Ovary (tissue), 3 donors: Measurements from ENCODE around the gene MMP20.

ENCODE experiments used
- POLR2A ChIP-seq: fragments of 450-650 bp; IDR thresholded peaks from one replicate; pipeline ENCODE4 v1.6.1; 2017; ENCODE audit warnings: antibody characterized with exemption, mild to moderate bottlenecking, moderate library complexity
- TF ChIP-seq, protein P1 (sequence below), 3 donors: fragments of 450-650 bp in 2 of 3; fragments of 200-600 bp in 1 of 3; IDR thresholded peaks; one replicate each; pipeline versions ENCODE4 v1.5.1 to v1.8.0; 2016 to 2022; ENCODE audit warnings: antibody characterized with exemption in 3 of 3, mild to moderate bottlenecking in 1 of 3
- donor health status: DM: no; HTN: no; CAD: no.

DNA sequence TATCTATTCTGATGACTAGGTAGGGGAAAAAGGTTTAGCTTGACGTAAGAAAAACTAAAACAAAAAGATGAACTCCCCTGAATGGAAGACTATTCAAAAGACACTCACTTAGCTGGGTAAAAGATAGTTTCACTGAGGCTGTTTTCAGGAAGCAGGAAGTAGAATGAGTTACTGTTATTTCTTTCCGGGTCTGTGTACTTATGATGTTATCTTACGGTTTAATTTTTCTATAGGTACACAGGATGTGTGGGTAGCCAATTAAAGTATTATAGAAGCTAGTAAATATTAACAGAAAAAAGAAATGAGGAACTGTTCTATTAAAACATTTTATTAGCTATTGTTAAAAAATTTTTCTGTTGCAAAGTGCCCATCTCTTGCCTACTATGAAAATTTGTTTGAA is 48.8 kb downstream of the MMP20 start:
- TF ChIP-seq, protein P1, sequence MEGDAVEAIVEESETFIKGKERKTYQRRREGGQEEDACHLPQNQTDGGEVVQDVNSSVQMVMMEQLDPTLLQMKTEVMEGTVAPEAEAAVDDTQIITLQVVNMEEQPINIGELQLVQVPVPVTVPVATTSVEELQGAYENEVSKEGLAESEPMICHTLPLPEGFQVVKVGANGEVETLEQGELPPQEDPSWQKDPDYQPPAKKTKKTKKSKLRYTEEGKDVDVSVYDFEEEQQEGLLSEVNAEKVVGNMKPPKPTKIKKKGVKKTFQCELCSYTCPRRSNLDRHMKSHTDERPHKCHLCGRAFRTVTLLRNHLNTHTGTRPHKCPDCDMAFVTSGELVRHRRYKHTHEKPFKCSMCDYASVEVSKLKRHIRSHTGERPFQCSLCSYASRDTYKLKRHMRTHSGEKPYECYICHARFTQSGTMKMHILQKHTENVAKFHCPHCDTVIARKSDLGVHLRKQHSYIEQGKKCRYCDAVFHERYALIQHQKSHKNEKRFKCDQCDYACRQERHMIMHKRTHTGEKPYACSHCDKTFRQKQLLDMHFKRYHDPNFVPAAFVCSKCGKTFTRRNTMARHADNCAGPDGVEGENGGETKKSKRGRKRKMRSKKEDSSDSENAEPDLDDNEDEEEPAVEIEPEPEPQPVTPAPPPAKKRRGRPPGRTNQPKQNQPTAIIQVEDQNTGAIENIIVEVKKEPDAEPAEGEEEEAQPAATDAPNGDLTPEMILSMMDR (IDR thresholded peaks at IDR 0.05) = no peak
- TF ChIP-seq POLR2A = no peak
